Measurements from ENCODE around the gene ARSJ.

- TF ChIP-seq HDGF (IDR thresholded peaks at IDR 0.05; ENCODE audit: borderline replicate concordance) (no peak), BHLHE40 (IDR thresholded peaks at IDR 0.05; ENCODE audit: borderline replicate concordance) (no peak), ELF4 (IDR thresholded peaks at IDR 0.05) (no peak), LEF1 (IDR thresholded peaks at IDR 0.05; ENCODE audit: borderline replicate concordance) (no peak), CTBP1 (IDR thresholded peaks at IDR 0.05; ENCODE audit: borderline replicate concordance) (no peak), SUZ12 (IDR thresholded peaks at IDR 0.05) (no peak)
These were observed 74.6 kb downstream of the ARSJ start for GRCh38 chr4:113904877-113905276.
